ENCODE results near the gene MED13L. TPM values are rescaled to one million over a fixed set of nuclear protein-coding genes. Genes with fewer than 3 reads are reported as not detected.

The MED13L gene
- total and polyA plus RNA-seq, 9 donors, result 31.0 to 82.7 (median 44.9) TPM

- no peaks in the 10 kb centered on the region for H3K36me3 ChIP-seq (ENCODE audit: control insufficient read depth, insufficient read depth, low read length)
- no peaks in the 10 kb centered on the region for H3K9me3 ChIP-seq (replicated peaks; ENCODE audit: control insufficient read depth, low read depth, low read length)
- no peak overlapping the region for H3K27ac ChIP-seq (ENCODE audit: low read length)
- no peak for DNase-seq
- H3K4me1 ChIP-seq (ENCODE audit: control insufficient read depth, insufficient read depth, low read length), result no peaks in the 10 kb centered on the region
- H3K4me3 ChIP-seq (ENCODE audit: low read length), result no peak overlapping the region
- H3K27me3 ChIP-seq (ENCODE audit: control insufficient read depth, insufficient read depth, low read length), result no peaks in the 10 kb centered on the region
- no CpG with 5 or more reads among the region's 3 CpGs for WGBS (ENCODE audit: insufficient coverage)
Observed at GRCh38 chr12:116174006-116174405, 103.5 kb downstream of the MED13L start.

GRCh38 chr12:116172224-116172849 is 105.2 kb downstream of the MED13L start:
- Histone ChIP-seq H3K4me1 (ENCODE audit: control insufficient read depth, insufficient read depth, low read length) (no peaks in the 10 kb centered on the region), H3K27me3 (ENCODE audit: control insufficient read depth, insufficient read depth, low read length) (no peaks in the 10 kb centered on the region), H3K36me3 (ENCODE audit: control insufficient read depth, insufficient read depth, low read length) (no peaks in the 10 kb centered on the region), H3K9me3 (replicated peaks; ENCODE audit: control insufficient read depth, low read depth, low read length) (no peaks in the 10 kb centered on the region), H3K27ac (ENCODE audit: low read length) (no peak overlapping the region), H3K4me3 (ENCODE audit: low read length) (no peak overlapping the region)
- WGBS (ENCODE audit: insufficient coverage), result 80% methylated on average over 1 of the region's 10 CpGs
- DNase-seq, result no peak

- Histone ChIP-seq H3K36me3 (ENCODE audit: control insufficient read depth, insufficient read depth, low read length) (no peaks in the 10 kb centered on the region), H3K4me1 (ENCODE audit: control insufficient read depth, insufficient read depth, low read length) (no peaks in the 10 kb centered on the region), H3K27me3 (ENCODE audit: control insufficient read depth, insufficient read depth, low read length) (no peaks in the 10 kb centered on the region), H3K27ac (ENCODE audit: low read length) (no peak overlapping the region), H3K9me3 (replicated peaks; ENCODE audit: control insufficient read depth, low read depth, low read length) (no peaks in the 10 kb centered on the region), H3K4me3 (ENCODE audit: low read length) (no peak overlapping the region)
- DNase-seq, result no peak
- WGBS (ENCODE audit: insufficient coverage), result 80% methylated on average over 1 of the region's 3 CpGs
Observed at GRCh38 chr12:116171549-116171948, 105.9 kb downstream of the MED13L start.

GRCh38 chr12:116169071-116169470 is 108.4 kb downstream of the MED13L start:
- no peaks in the 10 kb centered on the region for H3K9me3 ChIP-seq (replicated peaks; ENCODE audit: control insufficient read depth, low read depth, low read length)
- peaks cover 7% of the 10 kb centered on the region for H3K4me1 ChIP-seq (ENCODE audit: control insufficient read depth, insufficient read depth, low read length)
- H3K4me3 ChIP-seq (ENCODE audit: low read length), result no peak overlapping the region
- no CpG with 5 or more reads among the region's 1 CpG for whole genome bisulfite sequencing (ENCODE audit: insufficient coverage)
- no peak for DNase-seq
- H3K27me3 ChIP-seq (ENCODE audit: control insufficient read depth, insufficient read depth, low read length), result no peaks in the 10 kb centered on the region
- no peaks in the 10 kb centered on the region for H3K36me3 ChIP-seq (ENCODE audit: control insufficient read depth, insufficient read depth, low read length)
- H3K27ac ChIP-seq (ENCODE audit: low read length), result no peak overlapping the region

GRCh38 chr12:116166306-116166705 is 111.2 kb downstream of the MED13L start:
- 80% methylated on average over 2 of the region's 5 CpGs for WGBS (ENCODE audit: insufficient coverage)
- Histone ChIP-seq H3K4me3 (ENCODE audit: low read length) (no peak overlapping the region), H3K4me1 (ENCODE audit: control insufficient read depth, insufficient read depth, low read length) (peaks cover 7% of the 10 kb centered on the region), H3K27ac (ENCODE audit: low read length) (no peak overlapping the region), H3K36me3 (ENCODE audit: control insufficient read depth, insufficient read depth, low read length) (no peaks in the 10 kb centered on the region), H3K9me3 (replicated peaks; ENCODE audit: control insufficient read depth, low read depth, low read length) (no peaks in the 10 kb centered on the region), H3K27me3 (ENCODE audit: control insufficient read depth, insufficient read depth, low read length) (no peaks in the 10 kb centered on the region)
- DNase-seq, result no peak

- WGBS (ENCODE audit: insufficient coverage), result no CpG with 5 or more reads among the region's 4 CpGs
- peaks cover 10% of the 10 kb centered on the region for H3K4me1 ChIP-seq (ENCODE audit: control insufficient read depth, insufficient read depth, low read length)
- H3K4me3 ChIP-seq (ENCODE audit: low read length), result no peak overlapping the region
Observed at GRCh38 chr12:116165036-116165425, 112.5 kb downstream of the MED13L start.

GRCh38 chr12:116164250-116165035 is 113.0 kb downstream of the MED13L start:
- Histone ChIP-seq H3K4me3 (ENCODE audit: low read length) (no peak overlapping the region), H3K9me3 (replicated peaks; ENCODE audit: control insufficient read depth, low read depth, low read length) (no peaks in the 10 kb centered on the region), H3K4me1 (ENCODE audit: control insufficient read depth, insufficient read depth, low read length) (peaks cover 10% of the 10 kb centered on the region), H3K27ac (ENCODE audit: low read length) (peak overlapping the region; percentile 48), H3K27me3 (ENCODE audit: control insufficient read depth, insufficient read depth, low read length) (no peaks in the 10 kb centered on the region), H3K36me3 (ENCODE audit: control insufficient read depth, insufficient read depth, low read length) (no peaks in the 10 kb centered on the region)
- DNase-seq, result peak; percentile 84
- WGBS (ENCODE audit: insufficient coverage), result 17% methylated on average over 1 of the region's 3 CpGs

More at GRCh38 chr12:116165036-116165425, 112.5 kb downstream of the MED13L start:
- Histone ChIP-seq H3K36me3 (ENCODE audit: control insufficient read depth, insufficient read depth, low read length) (no peaks in the 10 kb centered on the region), H3K27me3 (ENCODE audit: control insufficient read depth, insufficient read depth, low read length) (no peaks in the 10 kb centered on the region), H3K27ac (ENCODE audit: low read length) (no peak overlapping the region), H3K9me3 (replicated peaks; ENCODE audit: control insufficient read depth, low read depth, low read length) (no peaks in the 10 kb centered on the region)
- no peak for DNase-seq

GRCh38 chr12:116162071-116162470 is 115.4 kb downstream of the MED13L start:
- Histone ChIP-seq H3K27ac (ENCODE audit: low read length) (no peak overlapping the region), H3K9me3 (replicated peaks; ENCODE audit: control insufficient read depth, low read depth, low read length) (no peaks in the 10 kb centered on the region), H3K27me3 (ENCODE audit: control insufficient read depth, insufficient read depth, low read length) (no peaks in the 10 kb centered on the region), H3K4me3 (ENCODE audit: low read length) (no peak overlapping the region), H3K36me3 (ENCODE audit: control insufficient read depth, insufficient read depth, low read length) (no peaks in the 10 kb centered on the region), H3K4me1 (ENCODE audit: control insufficient read depth, insufficient read depth, low read length) (peaks cover 10% of the 10 kb centered on the region)
- no peak for DNase-seq
- WGBS (ENCODE audit: insufficient coverage), result no CpG with 5 or more reads among the region's 3 CpGs

GRCh38 chr12:116161588-116161987 is 115.9 kb downstream of the MED13L start:
- Histone ChIP-seq H3K27ac (ENCODE audit: low read length) (no peak overlapping the region), H3K36me3 (ENCODE audit: control insufficient read depth, insufficient read depth, low read length) (no peaks in the 10 kb centered on the region), H3K27me3 (ENCODE audit: control insufficient read depth, insufficient read depth, low read length) (no peaks in the 10 kb centered on the region), H3K9me3 (replicated peaks; ENCODE audit: control insufficient read depth, low read depth, low read length) (no peaks in the 10 kb centered on the region), H3K4me3 (ENCODE audit: low read length) (no peak overlapping the region), H3K4me1 (ENCODE audit: control insufficient read depth, insufficient read depth, low read length) (peaks cover 10% of the 10 kb centered on the region)
- peak; percentile 76 for DNase-seq
- no CpG with 5 or more reads among the region's 4 CpGs for WGBS (ENCODE audit: insufficient coverage)

- 50% methylated on average over 2 of the region's 7 CpGs for WGBS (ENCODE audit: insufficient coverage)
- Histone ChIP-seq H3K4me1 (ENCODE audit: control insufficient read depth, insufficient read depth, low read length) (peaks cover 10% of the 10 kb centered on the region), H3K36me3 (ENCODE audit: control insufficient read depth, insufficient read depth, low read length) (no peaks in the 10 kb centered on the region), H3K9me3 (replicated peaks; ENCODE audit: control insufficient read depth, low read depth, low read length) (no peaks in the 10 kb centered on the region), H3K27me3 (ENCODE audit: control insufficient read depth, insufficient read depth, low read length) (no peaks in the 10 kb centered on the region), H3K27ac (ENCODE audit: low read length) (no peak overlapping the region), H3K4me3 (ENCODE audit: low read length) (no peak overlapping the region)
- DNase-seq, result no peak
Observed at GRCh38 chr12:116160883-116161458, 116.5 kb downstream of the MED13L start.

Data from muscle of leg (tissue), 11 donors.